IMR-90 (cell line): ENCODE measurements around the gene C10orf90. TPM values are rescaled to one million over a fixed set of nuclear protein-coding genes. Genes with fewer than 3 reads are reported as not detected.

ENCODE experiments used
- ATAC-seq: fragments of 200-7000 bp; cut with Tn5 transposase; 2 replicates; pipeline ENCODE4 v1.9.1; 2020; ENCODE audit warnings: low read depth, mild to moderate bottlenecking, moderate library complexity
- BruUV-seq: library from RNA; stranded (reverse); fragments of 400-500 nt; replicated peaks from 2 replicates; lab custom pipeline; 2021; lab: Mats Ljungman, UMichigan
- CTCF ChIA-PET: fragments of 300-600 bp; formaldehyde crosslinking; extraction: SDS; loops from one replicate; lab custom pipeline; 2021; ENCODE audit warnings: antibody characterized with exemption; lab: Yijun Ruan, JAX
- POLR2A ChIA-PET: fragments of 300-600 bp; sonication (Branson Sonifier 250); formaldehyde crosslinking; loops from one replicate; lab custom pipeline; 2022; ENCODE audit warnings: antibody characterized with exemption; ENCODE audit not compliant: unreplicated experiment; lab: Charles Lee
- DNase-seq: peaks from one replicate; pipeline ENCODE4 v3.0.0; 2013
- H2AFZ ChIP-seq: replicated peaks from 2 replicates; pipeline ENCODE3; 2013; ENCODE audit warnings: low read length, mild to moderate bottlenecking; ENCODE audit not compliant: poor library complexity
- H2AK5ac ChIP-seq: 2 replicates; pipeline ENCODE4 v1.6.1; 2013; ENCODE audit warnings: low read depth, low read length, inconsistent platforms
- H2AK9ac ChIP-seq: replicated peaks from 2 replicates; pipeline ENCODE3; 2013; ENCODE audit warnings: mild to moderate bottlenecking, low read depth, low read length, moderate library complexity; ENCODE audit not compliant: poor library complexity
- H2BK120ac ChIP-seq: 2 replicates; pipeline ENCODE4 v1.6.1; 2013; ENCODE audit warnings: low read depth, low read length, inconsistent platforms
- H2BK15ac ChIP-seq: 3 replicates; pipeline ENCODE4 v1.6.1; 2013; ENCODE audit warnings: low read depth, low read length, inconsistent platforms
- H2BK20ac ChIP-seq: 2 replicates; pipeline ENCODE4 v1.6.1; 2013; ENCODE audit warnings: low read depth, mild to moderate bottlenecking, inconsistent platforms, low read length, moderate library complexity
- H2BK5ac ChIP-seq: 2 replicates; pipeline ENCODE4 v1.6.1; 2013; ENCODE audit warnings: mild to moderate bottlenecking, low read depth, low read length, inconsistent platforms; ENCODE audit not compliant: poor library complexity, severe bottlenecking
- H3K14ac ChIP-seq: replicated peaks from 2 replicates; pipeline ENCODE4 v1.6.1; 2013; ENCODE audit warnings: low read depth, low read length, inconsistent platforms
- H3K18ac ChIP-seq: 2 replicates; pipeline ENCODE4 v1.6.1; 2013; ENCODE audit warnings: low read depth, low read length, control low read depth
- H3K23ac ChIP-seq: 2 replicates; pipeline ENCODE4 v1.6.1; 2013; ENCODE audit warnings: low read depth, low read length, inconsistent platforms
- H3K27ac ChIP-seq: 2 replicates; pipeline ENCODE4 v1.5.1; 2013; ENCODE audit warnings: mild to moderate bottlenecking, control low read depth, low read length; ENCODE audit not compliant: insufficient read depth
- H3K27me3 ChIP-seq: 2 replicates; pipeline ENCODE4 v1.6.1; 2013; ENCODE audit warnings: low read length; ENCODE audit not compliant: control insufficient read depth, insufficient read depth
- H3K36me3 ChIP-seq: 2 replicates; pipeline ENCODE4 v1.6.1; 2013; ENCODE audit warnings: low read length, mixed read lengths; ENCODE audit not compliant: control insufficient read depth, insufficient read depth
- H3K4ac ChIP-seq: 2 replicates; pipeline ENCODE4 v1.6.1; 2013; ENCODE audit warnings: low read depth, low read length, inconsistent platforms
- H3K4me1 ChIP-seq: 2 replicates; pipeline ENCODE4 v1.6.1; 2013; ENCODE audit warnings: low read length, mixed read lengths; ENCODE audit not compliant: control insufficient read depth, insufficient read depth
- H3K4me2 ChIP-seq: 2 replicates; pipeline ENCODE4 v1.6.1; 2013; ENCODE audit warnings: low read depth, mild to moderate bottlenecking, control low read depth, low read length, moderate library complexity
- H3K4me3 ChIP-seq: 2 replicates; pipeline ENCODE4 v1.5.1; 2013; ENCODE audit warnings: low read depth, mild to moderate bottlenecking, control low read depth, low read length, moderate library complexity; ENCODE audit not compliant: insufficient read depth
- H3K56ac ChIP-seq: 2 replicates; pipeline ENCODE4 v1.6.1; 2013; ENCODE audit warnings: low read length, inconsistent platforms; ENCODE audit not compliant: insufficient read depth; ENCODE audit errors: extremely low read depth
- H3K79me1 ChIP-seq, 2 experiments: 2 replicates each; pipeline ENCODE4 v1.6.1; 2013; ENCODE audit warnings: low read length in 2 of 2, inconsistent platforms in 1 of 2, low read depth in 1 of 2
- H3K9ac ChIP-seq: 2 replicates; pipeline ENCODE4 v1.6.1; 2013; ENCODE audit warnings: low read depth, low read length, control low read depth
- H3K9me1 ChIP-seq: 2 replicates; pipeline ENCODE4 v1.6.1; 2013; ENCODE audit warnings: low read length, inconsistent platforms; ENCODE audit not compliant: insufficient read depth
- H3K9me3 ChIP-seq: 2 replicates; pipeline ENCODE4 v1.6.1; 2013; ENCODE audit warnings: low read length; ENCODE audit not compliant: control insufficient read depth, insufficient read depth
- H4K20me1 ChIP-seq: 2 replicates; pipeline ENCODE4 v1.6.1; 2013; ENCODE audit warnings: low read length, inconsistent platforms; ENCODE audit not compliant: insufficient read depth
- H4K5ac ChIP-seq: 2 replicates; pipeline ENCODE4 v1.6.1; 2013; ENCODE audit warnings: mild to moderate bottlenecking, low read depth, low read length, control low read depth
- H4K8ac ChIP-seq, 2 experiments: 2 replicates each; pipeline ENCODE4 v1.6.1; 2013; ENCODE audit warnings: low read depth in 2 of 2, low read length in 2 of 2, control low read depth in 1 of 2, inconsistent platforms in 1 of 2
- H4K91ac ChIP-seq: 2 replicates; pipeline ENCODE4 v1.6.1; 2013; ENCODE audit warnings: low read depth, low read length, inconsistent platforms; ENCODE audit not compliant: insufficient read depth
- BHLHE40 ChIP-seq: fragments of 150-350 bp; IDR thresholded peaks from 2 replicates; pipeline ENCODE4 v1.6.1; 2016; ENCODE audit warnings: mild to moderate bottlenecking, low read depth, low read length
- CEBPB ChIP-seq: IDR thresholded peaks from 2 replicates; pipeline ENCODE4 v1.6.1; 2012; ENCODE audit warnings: low read depth, low read length, improper control_type of control experiment
- CHD1 ChIP-seq: IDR thresholded peaks from 2 replicates; pipeline ENCODE4 v1.6.1; 2012; ENCODE audit warnings: low read depth, low read length, improper control_type of control experiment
- FOS ChIP-seq: fragments of 150-350 bp; IDR thresholded peaks from 2 replicates; pipeline ENCODE4 v1.6.1; 2016; ENCODE audit warnings: low read depth, low read length
- MAFK ChIP-seq: IDR thresholded peaks from 2 replicates; pipeline ENCODE4 v1.6.1; 2012; ENCODE audit warnings: low read depth, low read length, improper control_type of control experiment
- MAZ ChIP-seq: IDR thresholded peaks from 2 replicates; pipeline ENCODE4 v1.6.1; 2012; ENCODE audit warnings: low read depth, mild to moderate bottlenecking, low read length, improper control_type of control experiment, moderate library complexity, borderline replicate concordance
- NFE2L2 ChIP-seq: fragments of 150-350 bp; IDR thresholded peaks from 2 replicates; pipeline ENCODE4 v1.6.1; 2016; ENCODE audit warnings: low read depth, mild to moderate bottlenecking, low read length
- POLR2A ChIP-seq: IDR thresholded peaks from 2 replicates; pipeline ENCODE4 v1.6.1; 2012; ENCODE audit warnings: mild to moderate bottlenecking, low read depth, low read length
- RAD21 ChIP-seq: IDR thresholded peaks from 2 replicates; pipeline ENCODE4 v1.6.1; 2012; ENCODE audit warnings: low read length, improper control_type of control experiment
- RCOR1 ChIP-seq: IDR thresholded peaks from 2 replicates; pipeline ENCODE4 v1.6.1; 2012; ENCODE audit warnings: mild to moderate bottlenecking, low read length, improper control_type of control experiment; ENCODE audit not compliant: insufficient replicate concordance
- RFX5 ChIP-seq: IDR thresholded peaks from 2 replicates; pipeline ENCODE4 v1.8.0; 2012; ENCODE audit warnings: low read depth, mild to moderate bottlenecking, low read length, moderate library complexity
- SMC3 ChIP-seq: fragments of 150-350 bp; IDR thresholded peaks from 2 replicates; pipeline ENCODE4 v1.6.1; 2016; ENCODE audit warnings: low read depth, mild to moderate bottlenecking, antibody characterized with exemption, low read length, moderate library complexity
- WGBS, 2 experiments: methylation state at CpG; one replicate each; pipeline versions ENCODE4 v1.1.5 to v1.1.7; 2013; ENCODE audit warnings: missing lambda C conversion rate in 2 of 2; ENCODE audit not compliant: insufficient read length in 1 of 2; ENCODE audit errors: extremely low coverage in 2 of 2; 5-methylcytosine and 5-hydroxymethylcytosine counted together
- dilution Hi-C: fragments of 300-500 bp; cut with HindIII; formaldehyde crosslinking; loops from one replicate; pipeline ENCODE4 v1.14.3; 2018; ENCODE audit warnings: low sequenced_read_pairs; ENCODE audit not compliant: unreplicated experiment
- in situ Hi-C: fragments of 300-500 bp; cut with MboI; formaldehyde crosslinking; loops from 3 replicates; pipeline ENCODE4 v1.14.3; 2019; ENCODE audit warnings: low sequenced_read_pairs, inconsistent platforms, mixed read lengths
- intact Hi-C: fragments of 100-400 bp; cut with micrococcal nuclease; formaldehyde crosslinking; loops from 2 replicates; pipeline ENCODE4 v1.10.0; 2022
- polyA plus RNA-seq, 3 experiments: library from polyadenylated mRNA; depleted of rRNA; stranded (reverse); fragments of >200 nt; gene quantifications; 2 replicates each; pipeline ENCODE4 v1.2.3, GENCODE V29; 2012; ENCODE audit warnings: low replicate concordance in 1 of 3
- total RNA-seq: library from RNA; depleted of rRNA; stranded (reverse); fragments of >200 nt; gene quantifications from 2 replicates; pipeline ENCODE4 v1.2.3, GENCODE V29; 2012
- TF ChIP-seq, protein P1 (sequence below): conservative IDR thresholded peaks from 2 replicates; pipeline ENCODE4 v1.5.1; 2012; ENCODE audit warnings: mild to moderate bottlenecking, low read depth, low read length, improper control_type of control experiment
- TF ChIP-seq, protein P2 (sequence below): fragments of 150-350 bp; IDR thresholded peaks from 2 replicates; pipeline ENCODE4 v1.6.1; 2016; ENCODE audit warnings: low read depth, mild to moderate bottlenecking, low read length, moderate library complexity, borderline replicate concordance
- TF ChIP-seq, protein P3 (sequence below): fragments of 150-350 bp; IDR thresholded peaks from 2 replicates; pipeline ENCODE4 v1.6.1; 2017; ENCODE audit warnings: mild to moderate bottlenecking, antibody characterized with exemption, low read length, low read depth

C10orf90 gene
- total and polyA plus RNA-seq, 2 of the 4 experiments (the other 2 are of a cell fraction): 0.05 to 0.18 TPM

DNA sequence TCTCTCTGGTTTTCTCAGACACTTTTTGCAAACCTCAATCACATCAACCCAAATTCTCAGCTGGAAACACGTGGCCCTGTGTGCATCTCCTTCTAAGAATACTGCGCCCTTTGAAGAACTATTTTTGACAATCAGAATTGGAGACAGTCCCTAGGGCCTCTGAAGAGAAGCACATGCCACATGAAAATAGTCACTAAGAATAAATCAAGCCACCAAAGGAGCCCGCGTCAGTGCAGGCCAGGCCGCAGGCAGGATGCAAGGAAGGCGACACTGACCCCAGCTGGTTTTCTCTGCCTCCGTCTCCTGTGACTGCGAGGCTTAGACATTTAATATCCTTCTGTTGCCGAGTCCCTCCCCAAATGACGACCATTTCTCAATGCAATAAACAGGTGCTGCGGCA is 194.2 kb downstream of the C10orf90 start:
- H3K27ac ChIP-seq: no peak overlapping the region
- no peaks in the 10 kb centered on the region for H3K79me1 ChIP-seq
- H3K36me3 ChIP-seq: no peaks in the 10 kb centered on the region
- in situ Hi-C loops (no loop called here), intact Hi-C loops (no loop called here), dilution Hi-C loops (no loop called here)
- H3K4me2 ChIP-seq: no peak overlapping the region
- POLR2A ChIA-PET: no interaction called here
- no peak overlapping the region for H2AK5ac ChIP-seq
- DNase-seq (no peak), ATAC-seq (no peak)
- WGBS, 2 experiments: 55% methylated on average over 5 of the region's 11 CpGs; no CpG with 5 or more reads in 1 of the 2 experiments
- H2BK5ac ChIP-seq: no peak overlapping the region
- H3K9me1 ChIP-seq: no peaks in the 10 kb centered on the region
- H3K18ac ChIP-seq: no peak overlapping the region
- H3K9me3 ChIP-seq: no peaks in the 10 kb centered on the region
- no peaks in the 10 kb centered on the region for H3K4me1 ChIP-seq
- H3K4me3 ChIP-seq: no peak overlapping the region
- H4K5ac ChIP-seq: no peak overlapping the region
- no peak overlapping the region for H2BK15ac ChIP-seq
- CTCF ChIA-PET: interaction anchor here (0.7 kb wide), 1 partner anchor 25 kb away, joined by 3 read pairs; no protein-coding TSS in a partner anchor
- H3K14ac ChIP-seq: no peak overlapping the region
- BruUV-seq: no TSS peak
- no peak overlapping the region for H3K23ac ChIP-seq
- H2BK120ac ChIP-seq: no peak overlapping the region
- no peak overlapping the region for H2AK9ac ChIP-seq
- H2AFZ ChIP-seq: no peak overlapping the region
- no peak overlapping the region for H4K91ac ChIP-seq
- H3K56ac ChIP-seq: no peak overlapping the region
- no peak overlapping the region for H2BK20ac ChIP-seq
- H3K9ac ChIP-seq: no peak overlapping the region
- no peak overlapping the region for H4K8ac ChIP-seq
- TF ChIP-seq MAFK: no peak
- no peak for TF ChIP-seq RAD21
- no peak for TF ChIP-seq SMC3
- TF ChIP-seq, protein P1, sequence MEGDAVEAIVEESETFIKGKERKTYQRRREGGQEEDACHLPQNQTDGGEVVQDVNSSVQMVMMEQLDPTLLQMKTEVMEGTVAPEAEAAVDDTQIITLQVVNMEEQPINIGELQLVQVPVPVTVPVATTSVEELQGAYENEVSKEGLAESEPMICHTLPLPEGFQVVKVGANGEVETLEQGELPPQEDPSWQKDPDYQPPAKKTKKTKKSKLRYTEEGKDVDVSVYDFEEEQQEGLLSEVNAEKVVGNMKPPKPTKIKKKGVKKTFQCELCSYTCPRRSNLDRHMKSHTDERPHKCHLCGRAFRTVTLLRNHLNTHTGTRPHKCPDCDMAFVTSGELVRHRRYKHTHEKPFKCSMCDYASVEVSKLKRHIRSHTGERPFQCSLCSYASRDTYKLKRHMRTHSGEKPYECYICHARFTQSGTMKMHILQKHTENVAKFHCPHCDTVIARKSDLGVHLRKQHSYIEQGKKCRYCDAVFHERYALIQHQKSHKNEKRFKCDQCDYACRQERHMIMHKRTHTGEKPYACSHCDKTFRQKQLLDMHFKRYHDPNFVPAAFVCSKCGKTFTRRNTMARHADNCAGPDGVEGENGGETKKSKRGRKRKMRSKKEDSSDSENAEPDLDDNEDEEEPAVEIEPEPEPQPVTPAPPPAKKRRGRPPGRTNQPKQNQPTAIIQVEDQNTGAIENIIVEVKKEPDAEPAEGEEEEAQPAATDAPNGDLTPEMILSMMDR: no peak
- TF ChIP-seq, protein P2, sequence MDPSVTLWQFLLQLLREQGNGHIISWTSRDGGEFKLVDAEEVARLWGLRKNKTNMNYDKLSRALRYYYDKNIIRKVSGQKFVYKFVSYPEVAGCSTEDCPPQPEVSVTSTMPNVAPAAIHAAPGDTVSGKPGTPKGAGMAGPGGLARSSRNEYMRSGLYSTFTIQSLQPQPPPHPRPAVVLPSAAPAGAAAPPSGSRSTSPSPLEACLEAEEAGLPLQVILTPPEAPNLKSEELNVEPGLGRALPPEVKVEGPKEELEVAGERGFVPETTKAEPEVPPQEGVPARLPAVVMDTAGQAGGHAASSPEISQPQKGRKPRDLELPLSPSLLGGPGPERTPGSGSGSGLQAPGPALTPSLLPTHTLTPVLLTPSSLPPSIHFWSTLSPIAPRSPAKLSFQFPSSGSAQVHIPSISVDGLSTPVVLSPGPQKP: no peak
- no peak for TF ChIP-seq BHLHE40
- TF ChIP-seq NFE2L2: no peak
- TF ChIP-seq, protein P3, sequence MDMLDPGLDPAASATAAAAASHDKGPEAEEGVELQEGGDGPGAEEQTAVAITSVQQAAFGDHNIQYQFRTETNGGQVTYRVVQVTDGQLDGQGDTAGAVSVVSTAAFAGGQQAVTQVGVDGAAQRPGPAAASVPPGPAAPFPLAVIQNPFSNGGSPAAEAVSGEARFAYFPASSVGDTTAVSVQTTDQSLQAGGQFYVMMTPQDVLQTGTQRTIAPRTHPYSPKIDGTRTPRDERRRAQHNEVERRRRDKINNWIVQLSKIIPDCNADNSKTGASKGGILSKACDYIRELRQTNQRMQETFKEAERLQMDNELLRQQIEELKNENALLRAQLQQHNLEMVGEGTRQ: no peak
- no peak for TF ChIP-seq RCOR1
- TF ChIP-seq RFX5: no peak
- no peak for TF ChIP-seq POLR2A
- TF ChIP-seq MAZ: no peak
- TF ChIP-seq CHD1: no peak
- TF ChIP-seq FOS: no peak
- TF ChIP-seq CEBPB: no peak
- H4K20me1 ChIP-seq: no peaks in the 10 kb centered on the region
- H3K27me3 ChIP-seq: peaks cover 2% of the 10 kb centered on the region
- no peak overlapping the region for H3K4ac ChIP-seq
